Kasumi-1 (cell line): ENCODE data around the gene MND1.
"Not testable (repeated sequence)": the region's sequence is repeated elsewhere in the genome, so short reads cannot be mapped to it uniquely, and the experiment has no call there.

Experiments used
- DNase-seq, 2 experiments: peaks; one replicate each; lab custom pipeline; 2025; lab: John Stamatoyannopoulos, UW

Gene MND1

GRCh38 chr4:153440475-153440874 is 96.0 kb downstream of the MND1 start:
- DNase-seq = no peak

GRCh38 chr4:153447175-153447905 is 102.9 kb downstream of the MND1 start:
- DNase-seq = no peak

GRCh38 chr4:153448003-153448731 is 103.7 kb downstream of the MND1 start:
- DNase-seq = no peak

- no peak for DNase-seq
Observed at GRCh38 chr4:153449338-153449737, 104.8 kb downstream of the MND1 start.

- no peak for DNase-seq
Observed at GRCh38 chr4:153450544-153450917, 106.0 kb downstream of the MND1 start.

GRCh38 chr4:153451145-153451544 is 106.7 kb downstream of the MND1 start:
- DNase-seq = not testable (repeated sequence)

DNA sequence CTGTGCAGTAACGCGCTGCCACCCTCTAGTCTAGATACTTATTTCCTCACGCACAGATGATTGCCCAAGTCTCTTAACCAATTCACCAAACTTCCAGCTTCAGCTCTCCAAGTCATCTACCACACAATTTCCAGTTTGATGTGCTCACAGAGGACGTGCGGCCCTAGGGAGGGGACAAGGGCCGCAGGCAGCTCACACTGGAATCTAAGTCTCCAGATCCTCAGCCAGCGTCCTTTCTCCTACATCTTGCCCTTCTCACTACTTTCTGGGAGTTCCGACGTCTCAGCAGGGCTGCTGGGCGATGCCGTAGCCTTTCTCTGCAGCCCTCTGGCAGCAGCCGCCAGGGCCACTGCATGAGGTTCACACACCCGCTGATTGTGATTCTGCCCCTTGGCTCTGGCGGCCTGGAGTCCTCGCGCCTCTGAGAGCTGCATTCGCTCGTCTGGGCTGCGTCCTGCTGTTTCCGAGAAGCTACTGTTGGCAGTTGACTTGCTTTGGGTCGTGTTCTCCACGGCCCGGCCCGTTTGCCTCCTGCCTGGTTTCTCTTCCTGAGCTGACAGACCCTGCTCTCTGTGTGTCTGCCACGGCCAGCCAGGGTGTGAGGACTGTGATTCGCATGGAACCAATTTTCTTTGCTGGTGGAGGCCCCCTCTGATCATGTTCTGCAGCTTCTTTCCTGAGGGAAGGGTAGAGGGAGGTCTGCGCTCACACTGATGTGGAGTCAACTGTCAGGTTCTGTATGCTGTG is 107.6 kb downstream of the MND1 start:
- peak in 1 of 2 experiments; percentile 21 for DNase-seq

DNA sequence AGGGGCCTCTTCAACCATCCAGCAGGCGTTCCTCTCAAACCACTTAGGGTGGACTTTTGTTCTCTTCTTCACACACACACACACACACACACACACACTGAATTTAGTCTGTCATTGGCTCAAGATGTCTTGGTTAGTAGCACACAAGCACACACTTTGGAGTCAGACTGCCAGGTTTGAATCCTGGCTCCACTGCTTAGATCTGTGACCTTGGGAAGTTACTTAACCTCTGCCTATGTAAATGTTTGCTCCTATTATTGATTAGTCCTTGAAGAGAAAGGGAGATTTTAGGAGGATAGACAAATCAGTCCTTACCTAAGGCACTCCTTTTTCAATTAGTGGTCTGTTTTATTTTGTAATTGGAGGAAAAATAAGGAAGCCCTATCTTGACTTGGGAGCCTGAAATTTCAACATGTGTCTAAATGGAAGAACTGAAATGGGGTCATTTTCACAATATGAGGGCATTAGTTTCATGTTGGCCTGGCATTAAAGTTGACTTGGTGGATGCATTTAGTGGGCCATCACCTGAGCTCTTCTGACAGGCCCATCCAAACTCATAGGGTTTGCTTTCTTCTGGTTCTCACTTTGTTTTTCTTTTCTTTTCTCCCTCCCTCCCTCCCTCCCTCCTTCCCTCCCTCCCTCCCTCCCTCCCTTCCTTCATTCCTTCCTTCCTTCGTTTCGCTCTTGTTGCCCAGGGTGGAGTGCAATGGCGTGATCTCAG is 108.3 kb downstream of the MND1 start:
- DNase-seq = no peak

- DNase-seq = no peak
Observed at GRCh38 chr4:153453402-153453801, 108.9 kb downstream of the MND1 start.

- no peak for DNase-seq
Observed at GRCh38 chr4:153458969-153459368, 114.5 kb downstream of the MND1 start.

DNA sequence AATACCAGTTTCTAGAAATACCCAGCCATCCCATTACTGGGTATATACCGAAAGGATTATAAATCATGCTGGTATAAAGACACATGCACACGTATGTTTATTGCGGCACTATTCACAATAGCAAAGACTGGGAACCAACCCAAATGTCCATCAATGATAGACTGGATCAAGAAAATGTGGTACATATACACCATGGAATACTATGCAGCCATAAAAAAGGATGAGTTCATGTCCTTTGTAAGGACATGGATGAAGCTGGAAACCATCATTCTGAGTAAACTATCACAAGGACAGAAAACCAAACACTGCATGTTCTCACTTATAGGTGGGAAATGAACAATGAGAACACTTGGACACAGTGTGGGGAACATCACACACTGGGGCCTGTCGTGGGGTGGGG is 117.1 kb downstream of the MND1 start:
- DNase-seq = not testable (repeated sequence)

DNA sequence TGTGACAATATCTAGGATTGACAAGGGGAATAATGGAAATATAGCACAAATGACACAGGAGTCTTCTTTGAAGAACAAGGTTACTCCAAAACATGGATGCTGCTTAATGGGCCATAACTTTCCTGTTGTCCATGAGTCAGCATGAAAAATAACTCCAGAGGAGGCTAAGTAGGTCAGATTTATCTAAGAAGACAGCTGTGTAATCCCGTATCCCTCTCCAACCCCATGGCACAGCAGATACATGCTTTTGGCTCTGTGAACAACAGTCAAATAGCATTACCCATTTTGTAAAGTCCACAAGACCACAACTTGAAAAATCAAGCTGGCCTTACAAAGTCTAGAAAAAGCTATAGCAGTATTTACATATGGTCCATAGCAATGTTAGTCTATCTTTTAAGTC is 119.6 kb downstream of the MND1 start:
- no peak for DNase-seq
